ENCODE results near the gene CARNS1. TPM values are rescaled to one million over a fixed set of nuclear protein-coding genes. Genes with fewer than 3 reads are reported as not detected.

The CARNS1 gene
- total and polyA plus RNA-seq, 2 of the 8 experiments (the other 6 are each of a cell fraction or from before 2014, with no cell fraction given) = 0.82 to 1.1 TPM

- no peak for TF ChIP-seq TAF1 (IDR thresholded peaks at IDR 0.05; ENCODE audit: low read depth, low read length)
- no peak for TF ChIP-seq CREB1 (IDR thresholded peaks at IDR 0.05)
- TF ChIP-seq ASH2L (IDR thresholded peaks at IDR 0.05; ENCODE audit: low read length) = no peak
Observed at GRCh38 chr11:67452141-67452952, 36.9 kb downstream of the CARNS1 start, which contains the start of gene GPR152 (continued).
